Measurements from ENCODE around the gene ACAD8.

- no peak for TF ChIP-seq MXI1 (IDR thresholded peaks at IDR 0.05; ENCODE audit: borderline replicate concordance, low read depth, low read length)
- no peak for TF ChIP-seq CTCF (conservative IDR thresholded peaks at IDR 0.05; ENCODE audit: low read depth, low read length)
- no peak for TF ChIP-seq RAD21 (IDR thresholded peaks at IDR 0.05; ENCODE audit: low read length)
- TF ChIP-seq POLR2A (IDR thresholded peaks at IDR 0.05; ENCODE audit: low read depth, low read length): no peak
- TF ChIP-seq MAFK (IDR thresholded peaks at IDR 0.05; ENCODE audit: low read depth, low read length): no peak
- TF ChIP-seq CEBPB (IDR thresholded peaks at IDR 0.05; ENCODE audit: low read depth, low read length): no peak
- no peak for TF ChIP-seq RCOR1 (IDR thresholded peaks at IDR 0.05; ENCODE audit: insufficient replicate concordance, low read length)
- TF ChIP-seq BHLHE40 (IDR thresholded peaks at IDR 0.05; ENCODE audit: low read depth, low read length): no peak
- TF ChIP-seq, protein P1, sequence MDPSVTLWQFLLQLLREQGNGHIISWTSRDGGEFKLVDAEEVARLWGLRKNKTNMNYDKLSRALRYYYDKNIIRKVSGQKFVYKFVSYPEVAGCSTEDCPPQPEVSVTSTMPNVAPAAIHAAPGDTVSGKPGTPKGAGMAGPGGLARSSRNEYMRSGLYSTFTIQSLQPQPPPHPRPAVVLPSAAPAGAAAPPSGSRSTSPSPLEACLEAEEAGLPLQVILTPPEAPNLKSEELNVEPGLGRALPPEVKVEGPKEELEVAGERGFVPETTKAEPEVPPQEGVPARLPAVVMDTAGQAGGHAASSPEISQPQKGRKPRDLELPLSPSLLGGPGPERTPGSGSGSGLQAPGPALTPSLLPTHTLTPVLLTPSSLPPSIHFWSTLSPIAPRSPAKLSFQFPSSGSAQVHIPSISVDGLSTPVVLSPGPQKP (IDR thresholded peaks at IDR 0.05; ENCODE audit: borderline replicate concordance, low read depth, low read length): no peak
These were observed 59.4 kb downstream of the ACAD8 start for GRCh38 chr11:134312807-134313206.

Measured in IMR-90 (cell line).